OCI-LY7 (cell line): ENCODE measurements around the gene ZCCHC10. TPM values are rescaled to one million over a fixed set of nuclear protein-coding genes. Genes with fewer than 3 reads are reported as not detected.
"Not testable (repeated sequence)": the region's sequence is repeated elsewhere in the genome, so short reads cannot be mapped to it uniquely, and the experiment has no call there.

Experiments used
- BruUV-seq: library from RNA; stranded (reverse); fragments of 400-500 nt; replicated peaks from 2 replicates; lab custom pipeline; 2021; lab: Mats Ljungman, UMichigan
- CTCF ChIA-PET: fragments of 300-600 bp; sonication (Branson Sonifier 250); formaldehyde crosslinking; loops from one replicate; lab custom pipeline; 2022; ENCODE audit warnings: antibody characterized with exemption; ENCODE audit not compliant: unreplicated experiment; lab: Charles Lee
- POLR2A ChIA-PET: fragments of 300-600 bp; sonication (Branson Sonifier 250); formaldehyde crosslinking; loops from one replicate; lab custom pipeline; 2022; ENCODE audit warnings: antibody characterized with exemption; lab: Charles Lee
- DNase-seq: peaks from one replicate; pipeline ENCODE4 v3.0.0-alpha.2; 2015; ENCODE audit warnings: low spot score
- H2AFZ ChIP-seq: fragments of 200-600 bp; sonication (generic), shearing (Covaris generic); 2 replicates; pipeline ENCODE4 v1.6.1; 2014; ENCODE audit warnings: mild to moderate bottlenecking, antibody characterized with exemption, low read length, moderate library complexity
- H3K27ac ChIP-seq: fragments of 200-600 bp; sonication (generic); 2 replicates; pipeline ENCODE4 v1.5.1; 2014; ENCODE audit warnings: mixed run types, low read depth, mild to moderate bottlenecking, moderate library complexity, low read length, inconsistent platforms; ENCODE audit not compliant: poor library complexity, severe bottlenecking
- H3K36me3 ChIP-seq: fragments of 200-600 bp; sonication (generic); 2 replicates; pipeline ENCODE4 v1.6.1; 2014; ENCODE audit warnings: mild to moderate bottlenecking, antibody characterized with exemption, low read length, moderate library complexity, mixed read lengths; ENCODE audit not compliant: insufficient read depth
- H3K4me1 ChIP-seq: fragments of 200-600 bp; sonication (generic); 2 replicates; pipeline ENCODE4 v1.5.1; 2014; ENCODE audit warnings: mild to moderate bottlenecking, low read length; ENCODE audit not compliant: insufficient read depth, poor library complexity, severe bottlenecking
- H3K4me2 ChIP-seq: fragments of 200-600 bp; sonication (generic); 2 replicates; pipeline ENCODE4 v1.6.1; 2014; ENCODE audit warnings: mild to moderate bottlenecking, low read length
- H3K4me3 ChIP-seq: fragments of 200-600 bp; sonication (generic); 2 replicates; pipeline ENCODE4 v1.5.1; 2014; ENCODE audit warnings: mild to moderate bottlenecking, low read depth, low read length; ENCODE audit not compliant: poor library complexity, severe bottlenecking
- H3K79me2 ChIP-seq: fragments of 200-600 bp; sonication (generic); 2 replicates; pipeline ENCODE4 v1.6.1; 2016; ENCODE audit warnings: low read depth, mild to moderate bottlenecking, low read length, moderate library complexity, mixed read lengths; ENCODE audit not compliant: insufficient read depth
- H3K9me2 ChIP-seq: fragments of 200-600 bp; sonication (generic); 2 replicates; pipeline ENCODE4 v1.6.1; 2016; ENCODE audit warnings: mild to moderate bottlenecking, low read length, mixed read lengths; ENCODE audit not compliant: insufficient read depth
- H3K9me3 ChIP-seq: fragments of 200-600 bp; sonication (generic); 2 replicates; pipeline ENCODE4 v1.6.1; 2014; ENCODE audit warnings: mild to moderate bottlenecking, mixed run types, low read length, mixed read lengths
- H4K20me1 ChIP-seq: fragments of 200-600 bp; sonication (generic); 2 replicates; pipeline ENCODE4 v1.6.1; 2014; ENCODE audit warnings: mild to moderate bottlenecking, antibody characterized with exemption, low read length, moderate library complexity, mixed read lengths; ENCODE audit not compliant: insufficient read depth
- CTCF ChIP-seq: fragments of 200-600 bp; sonication (generic); conservative IDR thresholded peaks from 2 replicates; pipeline ENCODE4 v1.5.1; 2014; ENCODE audit warnings: mild to moderate bottlenecking, antibody characterized with exemption, low read length, moderate library complexity, mixed read lengths
- EZH2phosphoT487 ChIP-seq: fragments of 200-600 bp; sonication (generic); IDR thresholded peaks from 2 replicates; pipeline ENCODE4 v1.6.1; 2018; ENCODE audit warnings: low read depth, borderline replicate concordance, mild to moderate bottlenecking, mixed run types, antibody characterized with exemption, low read length, moderate library complexity, mixed read lengths
- intact Hi-C: fragments of 100-400 bp; cut with micrococcal nuclease; formaldehyde crosslinking; loops from one replicate; pipeline ENCODE4 v1.10.0; 2022; ENCODE audit not compliant: unreplicated experiment
- total RNA-seq, 2 experiments: library from RNA; depleted of rRNA in 1 of 2; stranded (reverse); fragments of >200 nt in 1 of 2; shearing (Covaris generic) in 1 of 2; gene quantifications; 2 replicates each; pipeline ENCODE4 v1.2.3, GENCODE V29; 2014 to 2022

The ZCCHC10 gene
- total RNA-seq, 2 experiments from 2014 or later: 27.2 to 45.4 TPM

DNA sequence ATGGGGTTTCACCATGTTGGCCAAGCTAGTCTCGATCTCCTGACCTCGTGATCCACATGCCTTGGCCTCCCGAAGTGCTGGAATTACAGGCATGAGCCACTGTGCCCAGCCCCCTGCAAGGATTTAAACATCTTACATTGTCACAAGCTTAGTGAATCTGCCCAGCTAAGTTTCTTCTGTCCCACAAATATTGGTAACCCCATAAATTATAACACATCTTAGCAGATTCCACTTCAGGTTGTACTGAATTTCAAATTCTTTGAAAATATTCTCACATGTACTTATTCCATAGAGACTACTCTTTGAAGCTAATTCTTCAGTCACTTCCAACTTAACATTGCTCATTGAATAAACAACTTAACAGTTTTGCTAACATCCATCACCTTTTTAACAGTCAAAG lies 49.5 kb downstream of the ZCCHC10 start:
- DNase-seq: no peak
- Histone ChIP-seq H3K4me3 (no peak overlapping the region), H3K27ac (no peak overlapping the region), H4K20me1 (no peaks in the 10 kb centered on the region), H3K79me2 (no peaks in the 10 kb centered on the region), H3K4me2 (no peak overlapping the region), H3K36me3 (no peaks in the 10 kb centered on the region), H3K9me3 (no peaks in the 10 kb centered on the region; the same call in 1 of the 2 replicates), H2AFZ (no peak overlapping the region), H3K4me1 (no peaks in the 10 kb centered on the region), H3K9me2 (no peaks in the 10 kb centered on the region)
- no peak for TF ChIP-seq EZH2phosphoT487
- BruUV-seq: no TSS peak
- intact Hi-C loops: no loop called here
- ChIA-PET POLR2A (interaction anchor here (0.6 to 2.2 kb wide), 4 partner anchors 14 to 529 kb away, joined by 3 to 14 read pairs (median 4); partner anchors contain the start of gene AFF4), CTCF (no interaction called here)

DNA sequence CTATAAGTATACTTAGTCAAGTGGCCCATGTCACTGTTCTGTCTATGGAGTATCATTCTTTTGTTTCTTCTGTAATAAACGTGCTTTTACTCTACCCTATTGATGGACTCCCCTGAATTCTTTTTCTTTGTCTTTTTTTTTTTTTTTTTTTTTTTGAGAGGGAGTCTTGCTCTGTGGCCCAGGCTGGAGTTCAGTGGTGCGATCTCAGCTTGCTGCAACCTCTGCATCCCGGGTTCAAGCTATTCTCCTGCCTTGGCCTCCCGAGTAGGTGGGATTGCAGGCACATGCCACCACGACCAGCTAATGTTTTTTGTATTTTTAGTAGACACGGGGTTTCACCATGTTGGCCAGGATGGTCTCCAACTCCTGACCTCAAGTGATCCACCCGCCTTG lies 53.9 kb downstream of the ZCCHC10 start:
- POLR2A ChIA-PET: interaction anchor here (0.5 to 1.7 kb wide), 3 partner anchors 9 to 269 kb away, joined by 4 to 9 read pairs (median 7); partner anchors contain the start of gene AFF4
- DNase-seq, H4K20me1 ChIP-seq, H3K9me2 ChIP-seq, H3K4me2 ChIP-seq, BruUV-seq, H2AFZ ChIP-seq, H3K79me2 ChIP-seq, H3K27ac ChIP-seq, intact Hi-C loops, H3K9me3 ChIP-seq, H3K36me3 ChIP-seq, H3K4me1 ChIP-seq, H3K4me3 ChIP-seq, CTCF ChIA-PET: not testable (repeated sequence)

DNA sequence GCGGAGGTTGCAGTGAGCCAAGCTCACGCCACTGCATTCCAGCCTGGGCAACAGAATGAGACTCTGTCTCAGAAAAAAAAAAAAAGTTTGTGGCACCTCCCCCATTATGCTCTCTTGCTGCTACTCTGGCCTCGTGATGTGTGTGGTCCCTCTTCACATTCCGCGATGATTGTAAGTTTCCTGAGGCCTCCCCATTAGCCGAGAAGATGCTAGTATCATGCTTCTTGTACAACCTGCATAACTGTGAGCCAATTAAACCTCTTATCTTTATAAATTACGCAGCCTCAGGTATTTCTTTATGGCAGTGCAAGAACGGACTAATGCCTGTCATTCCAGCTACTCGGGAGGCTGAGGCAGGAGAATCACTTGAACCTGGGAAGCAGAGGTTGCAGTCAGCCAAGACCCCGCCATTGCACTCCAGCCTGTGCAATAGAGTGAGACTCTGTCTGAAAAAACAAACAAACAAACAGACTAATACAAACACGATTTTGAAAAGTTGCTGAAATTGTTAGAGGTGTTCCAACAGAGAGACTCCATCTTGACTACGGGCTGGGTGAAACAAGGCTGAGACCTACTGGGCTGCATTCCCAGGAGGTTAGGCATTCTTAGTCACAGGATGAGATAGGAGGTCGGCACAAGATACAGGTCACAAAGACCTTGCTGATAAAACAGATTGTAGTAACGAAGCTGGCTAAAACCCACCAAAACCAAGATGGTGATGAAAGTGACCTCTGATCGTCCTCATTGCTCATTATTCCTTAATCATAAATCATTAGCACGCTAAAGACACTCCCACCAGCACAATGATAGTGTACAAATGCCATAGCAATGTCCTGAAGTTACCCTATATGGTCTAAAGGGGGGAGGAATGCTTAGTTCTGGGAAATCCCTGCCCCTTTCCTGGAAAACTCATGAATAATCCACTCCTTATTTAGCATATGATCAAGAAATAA lies 54.6 kb downstream of the ZCCHC10 start:
- intact Hi-C loops: no loop called here
- TF ChIP-seq EZH2phosphoT487 (no peak), CTCF (no peak)
- H3K36me3 ChIP-seq: no peaks in the 10 kb centered on the region
- H4K20me1 ChIP-seq: no peaks in the 10 kb centered on the region
- no peak overlapping the region for H3K4me2 ChIP-seq
- no peak overlapping the region for H2AFZ ChIP-seq
- H3K9me3 ChIP-seq: no peaks in the 10 kb centered on the region; the same call in 1 of the 2 replicates
- no peaks in the 10 kb centered on the region for H3K79me2 ChIP-seq
- no TSS peak for BruUV-seq
- no peak overlapping the region for H3K4me3 ChIP-seq
- CTCF ChIA-PET: no interaction called here
- H3K9me2 ChIP-seq: no peaks in the 10 kb centered on the region
- POLR2A ChIA-PET: interaction anchor here (0.5 kb wide), 1 partner anchor 37 kb away, joined by 4 read pairs; no protein-coding TSS in a partner anchor
- no peak for DNase-seq
- no peak overlapping the region for H3K27ac ChIP-seq
- H3K4me1 ChIP-seq: no peaks in the 10 kb centered on the region
